IgD-negative memory B cell (primary cell): Measurements from ENCODE around the gene GLB1L2. TPM values are rescaled to one million over a fixed set of nuclear protein-coding genes. Genes with fewer than 3 reads are reported as not detected.

Experiments used
- H3K27ac Mint-ChIP-seq, 3 donors: one replicate each; pipeline ENCODE4 v1.8.0; 2020 to 2022; ENCODE audit warnings: mild to moderate bottlenecking in 3 of 3, mixed read lengths in 3 of 3, moderate library complexity in 1 of 3
- H3K27me3 Mint-ChIP-seq: one replicate; pipeline ENCODE4 v1.8.0; 2021; ENCODE audit warnings: mixed read lengths
- H3K36me3 Mint-ChIP-seq: one replicate; pipeline ENCODE4 v1.8.0; 2020; ENCODE audit warnings: mild to moderate bottlenecking, mixed read lengths
- H3K4me1 Mint-ChIP-seq, 3 donors: one replicate each; pipeline ENCODE4 v1.8.0; 2020 to 2022; ENCODE audit warnings: mixed read lengths in 3 of 3, mild to moderate bottlenecking in 1 of 3
- H3K4me3 Mint-ChIP-seq, 4 donors: one replicate each; pipeline ENCODE4 v1.8.0; 2020 to 2022; ENCODE audit warnings: mild to moderate bottlenecking in 4 of 4, mixed read lengths in 4 of 4, moderate library complexity in 3 of 4
- H3K9me3 Mint-ChIP-seq, 3 donors: one replicate each; pipeline ENCODE4 v1.8.0; 2020 to 2021; ENCODE audit warnings: mixed read lengths in 3 of 3, mild to moderate bottlenecking in 1 of 3
- polyA plus RNA-seq: library from polyadenylated mRNA; unstranded; fragments of 300-500 nt; fragmentation: Illumina TruSeq; gene quantifications from one replicate; pipeline ENCODE4 v1.2.3, GENCODE V29; 2021

GLB1L2 gene
- polyA plus RNA-seq, 1 donor from 2014 or later = 0.63 TPM

GRCh38 chr11:134388590-134388989, 56.8 kb downstream of the GLB1L2 start:
- no peaks in the 10 kb centered on the region for H3K9me3 Mint-ChIP-seq
- peaks cover 0 to 6% (median 0%) of the 10 kb centered on the region in 3 donors for H3K4me1 Mint-ChIP-seq
- H3K36me3 Mint-ChIP-seq = no peaks in the 10 kb centered on the region
- no peak overlapping the region for H3K27ac Mint-ChIP-seq
- H3K27me3 Mint-ChIP-seq = peaks cover 13% of the 10 kb centered on the region
- no peak overlapping the region for H3K4me3 Mint-ChIP-seq

GRCh38 chr11:134389464-134390180, 57.8 kb downstream of the GLB1L2 start:
- Mint-ChIP-seq H3K9me3 (no peaks in the 10 kb centered on the region), H3K36me3 (no peaks in the 10 kb centered on the region), H3K27ac (no peak overlapping the region), H3K4me3 (no peak overlapping the region), H3K4me1 (peaks cover 0 to 6% (median 0%) of the 10 kb centered on the region in 3 donors), H3K27me3 (peaks cover 13% of the 10 kb centered on the region)

GRCh38 chr11:134390706-134391569, 59.1 kb downstream of the GLB1L2 start:
- peaks cover 15% of the 10 kb centered on the region for H3K27me3 Mint-ChIP-seq
- no peak overlapping the region for H3K27ac Mint-ChIP-seq
- peaks cover 0 to 6% (median 0%) of the 10 kb centered on the region in 3 donors for H3K4me1 Mint-ChIP-seq
- no peaks in the 10 kb centered on the region for H3K36me3 Mint-ChIP-seq
- no peak overlapping the region for H3K4me3 Mint-ChIP-seq
- no peaks in the 10 kb centered on the region for H3K9me3 Mint-ChIP-seq

GRCh38 chr11:134391656-134392055, 59.9 kb downstream of the GLB1L2 start:
- Mint-ChIP-seq H3K27me3 (peaks cover 15% of the 10 kb centered on the region), H3K9me3 (no peaks in the 10 kb centered on the region), H3K4me1 (peaks cover 0 to 6% (median 0%) of the 10 kb centered on the region in 3 donors), H3K36me3 (no peaks in the 10 kb centered on the region), H3K4me3 (no peak overlapping the region), H3K27ac (no peak overlapping the region)

- Mint-ChIP-seq H3K27ac (no peak overlapping the region), H3K36me3 (no peaks in the 10 kb centered on the region), H3K27me3 (peaks cover 13% of the 10 kb centered on the region), H3K9me3 (no peaks in the 10 kb centered on the region), H3K4me3 (no peak overlapping the region), H3K4me1 (peaks cover 0 to 1% (median 0%) of the 10 kb centered on the region in 3 donors)
Observed at GRCh38 chr11:134392953-134393615, 61.3 kb downstream of the GLB1L2 start.

GRCh38 chr11:134393638-134394037, 61.9 kb downstream of the GLB1L2 start:
- H3K27me3 Mint-ChIP-seq = peaks cover 11% of the 10 kb centered on the region
- no peak overlapping the region for H3K4me3 Mint-ChIP-seq
- H3K27ac Mint-ChIP-seq = no peak overlapping the region
- peaks cover 0 to 1% (median 0%) of the 10 kb centered on the region in 3 donors for H3K4me1 Mint-ChIP-seq
- no peaks in the 10 kb centered on the region for H3K36me3 Mint-ChIP-seq
- no peaks in the 10 kb centered on the region for H3K9me3 Mint-ChIP-seq

- Mint-ChIP-seq H3K4me1 (peaks cover 0 to 1% (median 0%) of the 10 kb centered on the region in 3 donors), H3K27ac (no peak overlapping the region), H3K36me3 (no peaks in the 10 kb centered on the region), H3K27me3 (peaks cover 11% of the 10 kb centered on the region), H3K9me3 (no peaks in the 10 kb centered on the region), H3K4me3 (no peak overlapping the region)
Observed at GRCh38 chr11:134394311-134394710, 62.5 kb downstream of the GLB1L2 start.

- Mint-ChIP-seq H3K27me3 (peaks cover 11% of the 10 kb centered on the region), H3K9me3 (no peaks in the 10 kb centered on the region), H3K4me3 (no peak overlapping the region), H3K27ac (peak overlapping the region in 1 of 3 donors; percentile 60), H3K4me1 (peaks cover 0 to 1% (median 0%) of the 10 kb centered on the region in 3 donors), H3K36me3 (no peaks in the 10 kb centered on the region)
Observed at GRCh38 chr11:134395002-134395401, 63.2 kb downstream of the GLB1L2 start.

- H3K4me3 Mint-ChIP-seq = no peak overlapping the region
- H3K4me1 Mint-ChIP-seq = peaks cover 0 to 1% (median 0%) of the 10 kb centered on the region in 3 donors
- H3K27me3 Mint-ChIP-seq = peaks cover 4% of the 10 kb centered on the region
- H3K27ac Mint-ChIP-seq = no peak overlapping the region
- no peaks in the 10 kb centered on the region for H3K36me3 Mint-ChIP-seq
- H3K9me3 Mint-ChIP-seq = peaks cover 0 to 4% (median 0%) of the 10 kb centered on the region in 3 donors
Observed at GRCh38 chr11:134397304-134398078, 65.7 kb downstream of the GLB1L2 start.

GRCh38 chr11:134398079-134398444, 66.3 kb downstream of the GLB1L2 start:
- Mint-ChIP-seq H3K27ac (no peak overlapping the region), H3K36me3 (no peaks in the 10 kb centered on the region), H3K4me1 (peaks cover 0 to 1% (median 0%) of the 10 kb centered on the region in 3 donors), H3K9me3 (peaks cover 0 to 4% (median 0%) of the 10 kb centered on the region in 3 donors), H3K4me3 (no peak overlapping the region), H3K27me3 (peaks cover 4% of the 10 kb centered on the region)

GRCh38 chr11:134398644-134399292, 67.0 kb downstream of the GLB1L2 start:
- H3K4me3 Mint-ChIP-seq = no peak overlapping the region
- H3K27ac Mint-ChIP-seq = peak overlapping the region in 1 of 3 donors; percentile 11
- H3K27me3 Mint-ChIP-seq = peaks cover 4% of the 10 kb centered on the region
- peaks cover 0 to 4% (median 0%) of the 10 kb centered on the region in 3 donors for H3K9me3 Mint-ChIP-seq
- no peaks in the 10 kb centered on the region for H3K4me1 Mint-ChIP-seq
- H3K36me3 Mint-ChIP-seq = no peaks in the 10 kb centered on the region

GRCh38 chr11:134399293-134399654, 67.5 kb downstream of the GLB1L2 start:
- H3K27ac Mint-ChIP-seq = peak overlapping the region in 1 of 3 donors; percentile 11
- H3K36me3 Mint-ChIP-seq = no peaks in the 10 kb centered on the region
- H3K4me3 Mint-ChIP-seq = no peak overlapping the region
- H3K27me3 Mint-ChIP-seq = peaks cover 7% of the 10 kb centered on the region
- H3K4me1 Mint-ChIP-seq = no peaks in the 10 kb centered on the region
- H3K9me3 Mint-ChIP-seq = peaks cover 0 to 4% (median 0%) of the 10 kb centered on the region in 3 donors

GRCh38 chr11:134399996-134400395, 68.2 kb downstream of the GLB1L2 start:
- Mint-ChIP-seq H3K9me3 (peaks cover 0 to 4% (median 0%) of the 10 kb centered on the region in 3 donors), H3K4me1 (no peaks in the 10 kb centered on the region), H3K27ac (no peak overlapping the region), H3K4me3 (no peak overlapping the region), H3K27me3 (peaks cover 7% of the 10 kb centered on the region), H3K36me3 (no peaks in the 10 kb centered on the region)
